Measurements from ENCODE around the gene ABAT. TPM values are rescaled to one million over a fixed set of nuclear protein-coding genes. Genes with fewer than 3 reads are reported as not detected.
A peak's percentile ranks its signal among the peaks of the same experiment; 100 is the strongest.

The ABAT gene
- total and polyA plus RNA-seq, 4 donors, result 4.4 to 14.0 (median 7.1) TPM

GRCh38 chr16:8739151-8739550 lies 64.7 kb downstream of the ABAT start:
- 82 to 91% methylated on average over 6 of the region's 6 CpGs for WGBS, 2 donors
- Histone ChIP-seq H3K27ac (ENCODE audit: low read depth in 1 of 2, low read length in 1 of 2) (no peak overlapping the region), H3K9ac (ENCODE audit: insufficient read depth in 1 of 2, low read length in 2 of 2) (no peak overlapping the region), H3K4me1 (ENCODE audit: control insufficient read depth in 5 of 5, insufficient read depth in 5 of 5, low read length in 5 of 5) (no peaks in the 10 kb centered on the region), H3K36me3 (ENCODE audit: control insufficient read depth in 4 of 4, insufficient read depth in 4 of 4, low read length in 4 of 4) (peaks cover 0 to 2% (median 0%) of the 10 kb centered on the region in 4 donors), H3K4me3 (no peak overlapping the region), H3K9me3 (ENCODE audit: control insufficient read depth in 4 of 4, insufficient read depth in 3 of 4, low read length in 3 of 4) (no peaks in the 10 kb centered on the region), H3K27me3 (ENCODE audit: control insufficient read depth in 3 of 3, insufficient read depth in 3 of 3, low read length in 2 of 3) (no peaks in the 10 kb centered on the region)
- ATAC-seq (ENCODE audit: insufficient read depth, low FRiP score), result no peak
- TF ChIP-seq, protein P1, sequence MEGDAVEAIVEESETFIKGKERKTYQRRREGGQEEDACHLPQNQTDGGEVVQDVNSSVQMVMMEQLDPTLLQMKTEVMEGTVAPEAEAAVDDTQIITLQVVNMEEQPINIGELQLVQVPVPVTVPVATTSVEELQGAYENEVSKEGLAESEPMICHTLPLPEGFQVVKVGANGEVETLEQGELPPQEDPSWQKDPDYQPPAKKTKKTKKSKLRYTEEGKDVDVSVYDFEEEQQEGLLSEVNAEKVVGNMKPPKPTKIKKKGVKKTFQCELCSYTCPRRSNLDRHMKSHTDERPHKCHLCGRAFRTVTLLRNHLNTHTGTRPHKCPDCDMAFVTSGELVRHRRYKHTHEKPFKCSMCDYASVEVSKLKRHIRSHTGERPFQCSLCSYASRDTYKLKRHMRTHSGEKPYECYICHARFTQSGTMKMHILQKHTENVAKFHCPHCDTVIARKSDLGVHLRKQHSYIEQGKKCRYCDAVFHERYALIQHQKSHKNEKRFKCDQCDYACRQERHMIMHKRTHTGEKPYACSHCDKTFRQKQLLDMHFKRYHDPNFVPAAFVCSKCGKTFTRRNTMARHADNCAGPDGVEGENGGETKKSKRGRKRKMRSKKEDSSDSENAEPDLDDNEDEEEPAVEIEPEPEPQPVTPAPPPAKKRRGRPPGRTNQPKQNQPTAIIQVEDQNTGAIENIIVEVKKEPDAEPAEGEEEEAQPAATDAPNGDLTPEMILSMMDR (IDR thresholded peaks at IDR 0.05; ENCODE audit: control extremely low read depth, extremely low read depth), result no peak
- no peak for DNase-seq

DNA sequence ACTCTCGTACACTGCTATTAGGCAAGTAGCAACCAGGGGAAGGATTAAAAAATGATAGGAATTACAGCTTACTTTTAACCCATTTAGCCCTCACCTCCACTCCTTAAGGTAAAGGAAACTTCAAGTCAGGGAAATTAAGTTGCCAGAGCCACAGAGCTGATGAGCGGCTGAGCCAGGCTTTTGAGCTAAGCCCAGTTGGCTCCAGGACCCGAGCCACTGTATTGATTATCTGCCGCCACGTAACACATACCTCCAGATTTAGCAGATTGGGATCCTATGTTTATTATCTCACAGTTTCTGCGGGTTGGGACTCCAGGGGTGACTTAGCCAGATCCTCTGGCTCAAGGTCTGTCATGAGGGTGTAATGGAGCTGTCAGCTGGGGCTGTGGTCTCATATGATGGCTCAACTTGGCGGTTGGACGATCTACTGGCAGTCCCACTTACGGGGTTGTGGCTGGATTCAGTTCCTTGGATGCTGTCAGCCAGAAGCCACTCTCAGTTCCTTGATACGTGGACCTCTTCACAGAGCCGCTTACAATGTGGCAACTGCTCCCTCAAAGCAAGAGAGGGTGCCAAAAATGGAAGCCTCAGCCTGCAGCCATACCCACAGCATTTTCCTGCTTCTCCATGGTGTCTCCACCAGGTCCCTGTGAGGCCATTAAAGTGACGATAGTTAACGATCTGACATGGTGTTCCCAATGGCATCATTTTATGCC lies 65.7 kb downstream of the ABAT start:
- peak overlapping the region in 1 of 2 donors; percentile 58 for H3K27ac ChIP-seq (ENCODE audit: low read depth in 1 of 2, low read length in 1 of 2)
- no peaks in the 10 kb centered on the region for H3K4me1 ChIP-seq (ENCODE audit: control insufficient read depth in 5 of 5, insufficient read depth in 5 of 5, low read length in 5 of 5)
- no peak overlapping the region for H3K9ac ChIP-seq (ENCODE audit: insufficient read depth in 1 of 2, low read length in 2 of 2)
- H3K36me3 ChIP-seq (ENCODE audit: control insufficient read depth in 4 of 4, insufficient read depth in 4 of 4, low read length in 4 of 4), result peaks cover 0 to 2% (median 0%) of the 10 kb centered on the region in 4 donors
- WGBS, 2 donors, result 83 to 85% methylated on average over 13 of the region's 13 CpGs
- TF ChIP-seq, protein P1 (IDR thresholded peaks at IDR 0.05; ENCODE audit: control extremely low read depth, extremely low read depth), result no peak
- ATAC-seq (ENCODE audit: insufficient read depth, low FRiP score) (no peak), DNase-seq (no peak)
- no peaks in the 10 kb centered on the region for H3K27me3 ChIP-seq (ENCODE audit: control insufficient read depth in 3 of 3, insufficient read depth in 3 of 3, low read length in 2 of 3)
- no peak overlapping the region for H3K4me3 ChIP-seq
- H3K9me3 ChIP-seq (ENCODE audit: control insufficient read depth in 4 of 4, insufficient read depth in 3 of 4, low read length in 3 of 4), result no peaks in the 10 kb centered on the region

- no peaks in the 10 kb centered on the region for H3K4me1 ChIP-seq (ENCODE audit: control insufficient read depth in 5 of 5, insufficient read depth in 5 of 5, low read length in 5 of 5)
- 57 to 69% methylated on average over 6 of the region's 6 CpGs for WGBS, 2 donors
- H3K9me3 ChIP-seq (ENCODE audit: control insufficient read depth in 4 of 4, insufficient read depth in 3 of 4, low read length in 3 of 4), result no peaks in the 10 kb centered on the region
- TF ChIP-seq, protein P1 (IDR thresholded peaks at IDR 0.05; ENCODE audit: control extremely low read depth, extremely low read depth), result no peak
- H3K9ac ChIP-seq (ENCODE audit: insufficient read depth in 1 of 2, low read length in 2 of 2), result no peak overlapping the region
- no peak overlapping the region for H3K4me3 ChIP-seq
- peak overlapping the region in 1 of 2 donors; percentile 58 for H3K27ac ChIP-seq (ENCODE audit: low read depth in 1 of 2, low read length in 1 of 2)
- H3K36me3 ChIP-seq (ENCODE audit: control insufficient read depth in 4 of 4, insufficient read depth in 4 of 4, low read length in 4 of 4), result peaks cover 0 to under 1% (median 0%) of the 10 kb centered on the region in 4 donors
- ATAC-seq (ENCODE audit: insufficient read depth, low FRiP score) (no peak), DNase-seq (no peak)
- H3K27me3 ChIP-seq (ENCODE audit: control insufficient read depth in 3 of 3, insufficient read depth in 3 of 3, low read length in 2 of 3), result no peaks in the 10 kb centered on the region
Measured at GRCh38 chr16:8740775-8741355, 66.4 kb downstream of the ABAT start.
